Measurements from ENCODE around the gene CRTAC1.

Gene CRTAC1

DNA sequence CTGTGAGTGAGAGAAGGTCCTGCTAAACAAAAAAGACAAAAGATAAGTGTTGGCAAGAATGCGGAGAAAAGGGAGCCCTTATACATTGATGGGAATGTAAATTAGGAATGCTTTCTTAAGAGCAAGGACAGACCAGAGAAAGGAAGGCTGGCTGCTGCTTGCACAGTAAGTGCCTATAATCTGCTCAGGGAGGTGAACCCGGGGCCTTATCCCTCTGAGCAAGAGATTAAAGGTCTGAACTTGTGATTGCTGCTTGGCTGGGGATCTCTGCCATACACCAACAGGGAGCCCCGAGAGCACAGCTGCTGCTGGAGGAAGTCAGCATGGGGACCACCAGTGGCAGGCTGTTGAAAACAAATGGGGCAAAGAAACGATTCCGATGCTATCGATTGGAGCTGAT is 32.0 kb upstream of the CRTAC1 start:
- H3K27ac ChIP-seq: no peak overlapping the region
- TF ChIP-seq, protein P1, sequence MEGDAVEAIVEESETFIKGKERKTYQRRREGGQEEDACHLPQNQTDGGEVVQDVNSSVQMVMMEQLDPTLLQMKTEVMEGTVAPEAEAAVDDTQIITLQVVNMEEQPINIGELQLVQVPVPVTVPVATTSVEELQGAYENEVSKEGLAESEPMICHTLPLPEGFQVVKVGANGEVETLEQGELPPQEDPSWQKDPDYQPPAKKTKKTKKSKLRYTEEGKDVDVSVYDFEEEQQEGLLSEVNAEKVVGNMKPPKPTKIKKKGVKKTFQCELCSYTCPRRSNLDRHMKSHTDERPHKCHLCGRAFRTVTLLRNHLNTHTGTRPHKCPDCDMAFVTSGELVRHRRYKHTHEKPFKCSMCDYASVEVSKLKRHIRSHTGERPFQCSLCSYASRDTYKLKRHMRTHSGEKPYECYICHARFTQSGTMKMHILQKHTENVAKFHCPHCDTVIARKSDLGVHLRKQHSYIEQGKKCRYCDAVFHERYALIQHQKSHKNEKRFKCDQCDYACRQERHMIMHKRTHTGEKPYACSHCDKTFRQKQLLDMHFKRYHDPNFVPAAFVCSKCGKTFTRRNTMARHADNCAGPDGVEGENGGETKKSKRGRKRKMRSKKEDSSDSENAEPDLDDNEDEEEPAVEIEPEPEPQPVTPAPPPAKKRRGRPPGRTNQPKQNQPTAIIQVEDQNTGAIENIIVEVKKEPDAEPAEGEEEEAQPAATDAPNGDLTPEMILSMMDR (conservative IDR thresholded peaks at IDR 0.05): no peak
- TF ChIP-seq ZFX (IDR thresholded peaks at IDR 0.05): no peak

DNA sequence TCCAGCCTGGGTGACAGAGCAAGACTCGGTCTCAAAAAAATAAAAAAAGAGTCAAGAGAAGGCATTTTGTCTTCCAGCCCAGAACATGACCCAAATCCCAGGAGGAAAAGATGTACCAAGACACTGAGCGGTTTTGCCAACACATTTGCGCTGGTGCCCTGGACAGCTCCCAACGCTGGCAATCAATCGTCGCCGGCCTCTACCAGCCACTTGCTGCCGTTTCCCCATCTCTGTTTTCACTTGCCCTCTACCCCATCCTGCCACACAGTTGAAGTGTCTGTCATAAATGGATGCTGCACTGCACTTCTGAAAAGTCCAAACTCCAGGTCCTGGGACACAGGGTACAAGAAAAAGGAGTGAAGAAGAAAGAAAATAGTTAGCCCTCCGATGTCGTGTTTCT is 29.7 kb upstream of the CRTAC1 start:
- TF ChIP-seq ZFX (IDR thresholded peaks at IDR 0.05): no peak
- TF ChIP-seq, protein P1 (conservative IDR thresholded peaks at IDR 0.05): no peak
- H3K27ac ChIP-seq: no peak overlapping the region

DNA sequence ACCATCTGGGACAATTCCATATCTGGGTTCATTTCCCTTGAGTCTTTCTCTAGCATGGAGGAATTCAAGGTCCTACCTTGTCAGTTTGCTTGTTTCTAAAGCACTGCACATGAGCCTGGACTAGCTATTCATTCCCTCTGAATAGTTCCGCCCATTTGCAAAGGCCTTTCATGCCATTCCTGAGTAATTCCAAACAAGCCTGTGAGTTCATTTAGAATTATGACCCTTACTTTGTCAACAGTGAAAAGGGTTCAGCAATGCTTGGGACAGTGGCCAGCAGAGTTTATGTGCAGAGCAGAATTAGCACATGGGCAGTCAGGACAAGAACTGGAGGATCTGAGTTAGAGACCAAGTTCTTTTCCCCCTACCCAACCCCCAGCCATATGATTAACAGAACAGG is 27.9 kb upstream of the CRTAC1 start:
- no peak for TF ChIP-seq ZFX (IDR thresholded peaks at IDR 0.05)
- H3K27ac ChIP-seq: no peak overlapping the region

DNA sequence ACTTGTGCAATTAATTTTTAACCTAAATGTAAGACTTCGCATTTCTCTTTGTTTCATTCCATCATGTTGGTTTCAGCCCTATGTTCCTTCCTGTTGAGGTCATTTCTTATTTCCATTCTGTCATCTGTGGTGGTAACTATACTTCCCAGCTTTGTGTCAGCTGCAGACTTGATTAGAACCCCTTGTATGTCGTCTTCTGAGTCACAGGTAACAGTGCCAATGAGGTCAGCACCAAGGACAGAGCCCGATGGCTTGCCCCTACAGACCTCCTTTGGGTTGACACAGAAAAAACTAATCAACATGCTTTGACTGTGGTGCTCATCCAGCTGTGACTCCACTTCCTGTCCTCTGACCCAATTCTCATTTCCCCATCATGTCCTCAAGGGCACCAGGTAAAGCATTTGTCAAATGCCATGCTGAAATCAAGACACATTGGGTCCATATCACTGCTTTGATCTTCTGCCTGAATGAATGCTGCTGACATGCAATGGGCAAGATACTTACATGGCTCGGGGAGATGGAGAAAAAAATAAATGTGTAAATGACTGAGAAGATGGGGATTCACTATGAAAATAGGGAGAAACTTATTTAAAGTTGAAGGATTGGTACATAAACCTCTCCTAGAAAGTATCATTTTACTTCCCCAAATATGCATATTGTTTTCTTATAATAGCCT is 25.6 kb upstream of the CRTAC1 start:
- no peak overlapping the region for H3K27ac ChIP-seq
- no peak for TF ChIP-seq ZFX (IDR thresholded peaks at IDR 0.05)
- TF ChIP-seq, protein P1 (conservative IDR thresholded peaks at IDR 0.05): no peak

DNA sequence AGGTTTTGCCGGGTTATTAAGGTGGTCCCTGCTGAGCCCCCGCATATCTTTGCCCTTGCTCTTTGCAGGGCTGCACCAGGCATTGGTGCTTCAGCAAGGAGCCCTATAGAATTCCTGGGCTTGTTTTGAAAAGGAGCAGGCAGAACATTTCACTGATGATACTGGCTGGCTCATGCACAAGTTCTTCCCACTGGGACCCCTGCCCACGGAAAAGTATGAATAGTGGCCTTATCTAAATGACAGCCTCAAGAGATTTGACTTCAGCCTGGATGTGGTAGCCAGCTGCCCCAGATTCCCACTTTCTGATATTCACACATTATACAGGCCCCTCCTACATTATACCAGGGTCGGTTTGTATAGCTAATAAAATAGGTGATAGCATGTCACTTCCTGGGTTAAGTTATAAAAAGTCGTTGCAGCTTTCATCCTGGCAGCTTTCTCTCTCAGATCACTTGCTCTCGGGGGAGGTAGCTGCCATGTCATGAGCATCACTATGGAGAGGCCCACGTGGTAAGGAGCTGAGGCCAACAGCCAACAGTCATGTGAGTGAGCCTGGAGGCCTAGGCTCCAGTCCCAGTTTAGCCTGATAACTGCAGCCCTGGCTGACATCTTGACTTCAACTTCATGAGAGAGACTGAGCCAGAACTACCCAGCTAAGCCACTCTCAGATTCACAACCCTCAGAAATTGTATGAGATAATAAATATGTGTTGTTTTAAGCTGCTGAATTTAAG is 16.8 kb upstream of the CRTAC1 start:
- TF ChIP-seq, protein P1 (conservative IDR thresholded peaks at IDR 0.05): no peak
- no peak for TF ChIP-seq ZFX (IDR thresholded peaks at IDR 0.05)
- no peak overlapping the region for H3K27ac ChIP-seq

DNA sequence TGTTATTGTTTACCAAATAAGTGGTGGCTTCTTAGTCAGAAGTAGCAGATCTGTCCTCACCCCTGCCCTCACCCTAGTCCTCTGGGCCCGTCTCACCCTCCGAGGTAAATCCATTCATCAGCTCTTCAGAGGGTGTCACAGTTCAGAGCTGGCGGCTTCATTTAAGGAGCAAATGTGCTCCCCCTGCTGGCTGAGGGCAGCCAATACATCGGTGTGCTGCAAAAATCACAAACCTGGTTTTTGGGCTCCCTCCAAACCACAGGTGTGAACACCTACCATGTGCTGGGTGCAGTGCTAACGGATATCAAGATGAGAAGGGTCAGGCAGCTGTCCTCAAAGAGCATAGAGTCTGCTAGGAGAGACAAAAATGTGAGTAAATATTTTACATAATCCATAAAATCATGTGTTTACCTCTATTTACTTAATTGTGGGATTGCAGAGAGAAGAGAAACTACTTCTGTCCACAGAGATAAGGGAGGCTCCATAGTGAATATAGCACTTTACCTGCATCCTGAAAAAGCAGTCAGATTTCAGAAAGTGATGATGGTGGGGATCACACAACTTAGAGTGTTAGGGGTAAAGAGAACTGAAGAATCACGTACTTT is 15.5 kb upstream of the CRTAC1 start:
- no peak overlapping the region for H3K27ac ChIP-seq
- TF ChIP-seq, protein P1 (conservative IDR thresholded peaks at IDR 0.05): peak; percentile 95
- no peak for TF ChIP-seq ZFX (IDR thresholded peaks at IDR 0.05)

DNA sequence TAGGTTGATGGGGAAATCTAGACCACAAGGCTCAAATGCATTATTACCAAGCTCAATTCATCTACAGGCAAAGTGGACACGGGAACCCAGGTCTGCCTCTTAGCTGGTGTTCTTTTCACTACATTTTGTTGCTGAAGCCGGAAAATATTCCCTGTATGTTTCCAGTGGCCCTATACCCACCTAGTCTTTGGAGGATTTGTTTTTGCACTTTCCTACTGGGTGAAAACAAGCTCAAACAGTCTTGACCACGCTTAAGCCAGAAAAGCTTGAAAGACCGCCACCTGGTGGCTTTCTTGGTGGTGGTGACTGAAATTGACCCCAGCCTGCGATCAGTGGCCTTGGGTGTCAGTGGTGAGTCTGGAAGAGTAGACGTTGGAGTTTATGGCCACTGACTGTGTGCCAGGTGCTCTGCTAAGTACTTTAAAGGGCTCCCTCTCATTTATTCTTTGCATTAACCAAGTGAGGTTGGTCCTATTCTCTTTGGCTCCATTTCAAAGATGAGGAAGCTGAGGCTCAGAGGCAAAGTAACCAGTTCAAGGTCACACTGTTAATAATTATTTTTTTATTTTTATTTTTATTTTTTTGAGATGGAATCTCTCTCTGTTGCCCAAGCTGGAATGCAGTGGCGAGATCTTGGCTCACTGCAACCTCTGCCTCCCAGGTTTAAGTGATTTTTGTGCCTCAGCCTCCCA is 11.1 kb upstream of the CRTAC1 start:
- H3K27ac ChIP-seq: no peak overlapping the region
- TF ChIP-seq, protein P1 (conservative IDR thresholded peaks at IDR 0.05): peak; percentile 87
- no peak for TF ChIP-seq ZFX (IDR thresholded peaks at IDR 0.05)
